ENCODE measurements around the gene SLC5A10. TPM values are rescaled to one million over a fixed set of nuclear protein-coding genes. Genes with fewer than 3 reads are reported as not detected.
"Not testable (repeated sequence)": the region's sequence is repeated elsewhere in the genome, so short reads cannot be mapped to it uniquely, and the experiment has no call there.

The SLC5A10 gene
- total and polyA plus RNA-seq, 9 donors: 0.05 to 0.38 (median 0.15) TPM; not detected in 5

DNA sequence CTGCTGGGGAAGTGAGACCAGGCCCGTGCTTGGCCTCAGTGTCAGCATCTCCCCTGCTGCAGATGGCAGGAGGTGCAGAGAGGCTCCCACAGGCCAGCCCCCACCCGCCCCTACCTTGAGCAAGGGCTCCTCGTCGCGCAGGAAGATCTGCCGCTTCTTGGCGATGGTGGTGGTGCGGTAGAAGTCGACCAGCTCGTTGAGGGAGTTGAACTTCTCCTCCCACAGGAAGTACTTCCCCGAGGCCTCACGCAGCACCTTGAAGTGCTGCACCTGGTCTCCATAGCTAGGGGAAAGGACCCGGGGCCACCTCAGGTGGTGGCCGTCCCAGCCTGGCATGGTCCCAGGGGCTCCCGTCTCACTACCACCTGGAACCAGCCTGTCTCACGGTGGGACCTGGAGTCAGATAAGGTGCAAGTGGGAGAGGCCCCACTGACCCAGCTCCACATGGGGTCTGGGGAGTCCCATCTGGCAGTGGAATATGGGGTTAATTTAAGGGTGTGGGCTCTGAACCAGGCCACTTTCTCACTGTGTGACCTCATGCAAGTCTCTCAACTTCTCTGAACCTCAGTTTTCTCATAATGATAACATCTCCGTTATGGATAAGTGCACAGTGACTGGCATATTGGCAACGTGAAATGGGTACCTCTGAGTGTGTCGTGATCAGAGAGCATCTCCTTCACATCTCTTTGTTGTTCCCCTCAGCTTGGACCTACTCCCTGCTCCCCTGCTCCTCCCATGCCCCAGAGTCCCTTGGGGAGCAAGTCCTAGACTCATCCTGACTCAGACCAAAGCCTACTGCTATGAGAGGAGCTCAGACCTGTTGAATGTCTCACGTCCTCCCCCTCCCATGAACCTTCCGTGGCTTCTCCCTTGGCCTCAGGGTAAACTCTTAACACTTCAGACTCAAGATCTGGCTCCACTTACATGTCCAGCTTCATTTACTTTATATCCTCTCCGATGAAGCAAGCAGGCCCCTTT lies 72.4 kb downstream of the SLC5A10 start:
- H3K9me3 ChIP-seq: no peaks in the 10 kb centered on the region
- peak in 1 of 5 donors; percentile 16 for DNase-seq
- intact Hi-C loops (cut with DNase I): no loop called here
- WGBS, 3 donors: 73 to 76% (median 74%) methylated on average over 22 of the region's 22 CpGs
- H3K27ac ChIP-seq: no peak overlapping the region
- H3K4me1 ChIP-seq (ENCODE audit: insufficient read depth): no peaks in the 10 kb centered on the region
- no peaks in the 10 kb centered on the region for H3K36me3 ChIP-seq
- no peak overlapping the region for H3K4me3 ChIP-seq
- TF ChIP-seq CTCF (IDR thresholded peaks at IDR 0.05) (no peak), EP300 (IDR thresholded peaks at IDR 0.05) (no peak), POLR2A (IDR thresholded peaks at IDR 0.05) (no peak)
- no peaks in the 10 kb centered on the region for H3K27me3 ChIP-seq

DNA sequence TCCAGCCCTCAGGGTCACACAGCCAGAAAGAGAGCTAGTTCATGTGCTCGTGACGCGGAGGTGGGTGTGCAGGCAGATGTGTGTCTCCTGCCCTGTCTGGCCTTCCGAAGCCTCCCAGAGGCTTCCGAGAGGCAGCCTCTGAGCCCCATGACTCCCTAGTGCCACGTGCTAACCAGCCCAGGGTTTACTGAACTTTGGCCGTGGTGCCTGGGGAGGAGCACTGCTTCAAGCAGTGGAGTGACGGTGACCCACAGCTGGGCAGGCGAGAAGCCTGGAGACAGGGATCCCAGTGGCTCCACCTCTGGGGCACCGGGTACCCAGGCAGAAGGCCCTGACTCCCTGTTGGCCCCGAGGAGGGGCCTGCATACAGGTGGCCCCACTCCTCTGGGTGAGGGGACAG lies 76.7 kb downstream of the SLC5A10 start:
- WGBS, 3 donors: no CpG with 5 or more reads among the region's 11 CpGs
- H3K27me3 ChIP-seq; H3K4me3 ChIP-seq; H3K36me3 ChIP-seq; H3K4me1 ChIP-seq (ENCODE audit: insufficient read depth); H3K9me3 ChIP-seq; intact Hi-C loops (cut with DNase I); H3K27ac ChIP-seq; DNase-seq: not testable (repeated sequence)

GRCh38 chr17:19029740-19030139 lies 77.8 kb downstream of the SLC5A10 start:
- no CpG with 5 or more reads among the region's 5 CpGs for WGBS, 3 donors
- H3K27ac ChIP-seq; H3K36me3 ChIP-seq; H3K4me1 ChIP-seq (ENCODE audit: insufficient read depth); H3K27me3 ChIP-seq; H3K4me3 ChIP-seq; intact Hi-C loops (cut with DNase I); DNase-seq; H3K9me3 ChIP-seq: not testable (repeated sequence)

GRCh38 chr17:19030771-19031449 lies 78.9 kb downstream of the SLC5A10 start:
- H3K36me3 ChIP-seq; H3K9me3 ChIP-seq; H3K27me3 ChIP-seq; H3K27ac ChIP-seq; H3K4me3 ChIP-seq; H3K4me1 ChIP-seq (ENCODE audit: insufficient read depth); intact Hi-C loops (cut with DNase I); DNase-seq: not testable (repeated sequence)
- 86% methylated on average over 1 of the region's 5 CpGs; no CpG with 5 or more reads in 2 of the 3 donors for WGBS, 3 donors

GRCh38 chr17:19031729-19032128 lies 79.8 kb downstream of the SLC5A10 start:
- H3K9me3 ChIP-seq; H3K27ac ChIP-seq; H3K4me3 ChIP-seq; H3K4me1 ChIP-seq (ENCODE audit: insufficient read depth); H3K36me3 ChIP-seq; H3K27me3 ChIP-seq; intact Hi-C loops (cut with DNase I): not testable (repeated sequence)
- 20% methylated on average over 1 of the region's 4 CpGs; no CpG with 5 or more reads in 2 of the 3 donors for WGBS, 3 donors
- peak; percentile 64 to 74 (median 66) for DNase-seq

GRCh38 chr17:19032377-19032988 lies 80.5 kb downstream of the SLC5A10 start:
- H3K27ac ChIP-seq; H3K4me3 ChIP-seq; H3K4me1 ChIP-seq (ENCODE audit: insufficient read depth); intact Hi-C loops (cut with DNase I); H3K36me3 ChIP-seq; H3K27me3 ChIP-seq; H3K9me3 ChIP-seq: not testable (repeated sequence)
- no CpG with 5 or more reads among the region's 24 CpGs for WGBS, 3 donors
- peak in 1 of 5 donors; percentile 3 for DNase-seq

- H3K27ac ChIP-seq; H3K36me3 ChIP-seq; H3K27me3 ChIP-seq; H3K9me3 ChIP-seq; intact Hi-C loops (cut with DNase I); H3K4me1 ChIP-seq (ENCODE audit: insufficient read depth); H3K4me3 ChIP-seq; DNase-seq: not testable (repeated sequence)
- no CpG with 5 or more reads among the region's 6 CpGs for WGBS, 3 donors
Observed at GRCh38 chr17:19036186-19036585, 84.2 kb downstream of the SLC5A10 start.

DNA sequence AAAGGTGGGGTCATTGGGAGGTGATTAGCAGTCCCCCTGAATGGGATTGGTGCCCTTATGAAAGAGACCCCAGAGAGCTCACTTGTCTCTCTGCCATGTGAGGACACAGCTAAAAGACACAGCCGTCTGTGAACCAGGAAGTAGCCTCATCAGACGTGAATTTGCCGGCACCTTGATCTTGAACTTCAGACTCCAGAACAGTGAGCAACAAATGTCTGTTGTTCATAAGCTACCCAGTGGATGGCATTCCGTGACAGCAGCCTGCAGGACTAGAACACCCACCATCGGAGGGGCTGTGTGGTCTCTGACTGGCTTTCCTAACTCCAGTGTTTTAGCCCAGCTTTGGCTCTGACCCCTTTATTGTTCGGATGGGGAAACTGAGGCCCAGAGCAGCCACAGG lies 85.6 kb downstream of the SLC5A10 start:
- H3K27me3 ChIP-seq; H3K4me3 ChIP-seq; DNase-seq; intact Hi-C loops (cut with DNase I); H3K4me1 ChIP-seq (ENCODE audit: insufficient read depth); H3K9me3 ChIP-seq; H3K27ac ChIP-seq; H3K36me3 ChIP-seq: not testable (repeated sequence)
- 50% methylated on average over 1 of the region's 6 CpGs; no CpG with 5 or more reads in 2 of the 3 donors for WGBS, 3 donors

DNA sequence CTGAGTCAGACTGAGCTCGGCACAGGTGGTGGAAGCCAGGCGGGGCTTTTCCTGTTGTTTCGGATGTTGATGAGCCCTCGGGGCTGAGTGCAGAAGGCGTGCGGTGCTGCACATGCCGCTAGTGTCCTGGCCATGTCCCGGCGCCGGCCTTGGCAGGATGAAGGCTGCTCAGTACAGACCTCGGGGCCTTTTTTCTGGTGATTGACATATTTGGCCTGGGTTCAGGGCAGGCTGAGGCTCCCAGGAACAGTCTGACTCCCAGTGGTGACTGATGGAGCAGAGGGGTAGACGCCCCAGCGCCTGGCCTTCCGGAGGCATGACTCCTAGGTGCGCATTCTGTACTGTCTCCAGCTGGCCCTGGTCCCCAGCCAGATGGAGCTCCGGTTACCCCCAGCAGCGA lies 86.0 kb downstream of the SLC5A10 start:
- intact Hi-C loops (cut with DNase I); H3K27me3 ChIP-seq: not testable (repeated sequence)
- no CpG with 5 or more reads among the region's 17 CpGs for WGBS, 3 donors

GRCh38 chr17:19038730-19039129 lies 86.8 kb downstream of the SLC5A10 start:
- not testable (repeated sequence) for H3K9me3 ChIP-seq, H3K27me3 ChIP-seq, DNase-seq

More for the DNA sequence above, 86.0 kb downstream of the SLC5A10 start:
- H3K27ac ChIP-seq; H3K36me3 ChIP-seq; H3K9me3 ChIP-seq; H3K4me3 ChIP-seq; H3K4me1 ChIP-seq (ENCODE audit: insufficient read depth); DNase-seq: not testable (repeated sequence)

More at GRCh38 chr17:19038730-19039129, 86.8 kb downstream of the SLC5A10 start:
- intact Hi-C loops (cut with DNase I); H3K4me3 ChIP-seq; H3K36me3 ChIP-seq; H3K27ac ChIP-seq; H3K4me1 ChIP-seq (ENCODE audit: insufficient read depth): not testable (repeated sequence)
- WGBS, 3 donors: no CpG with 5 or more reads among the region's 12 CpGs

Data from ovary (tissue), 9 donors.